ENCODE measurements around the gene LST1. TPM values are rescaled to one million over a fixed set of nuclear protein-coding genes. Genes with fewer than 3 reads are reported as not detected.

LST1 gene
- total and polyA plus RNA-seq, 11 donors, result 1.6 to 58.0 (median 3.7) TPM; not detected in 1

GRCh38 chr6:31581434-31582229, 4.4 kb upstream of the LST1 start:
- peak in 3 of 4 donors; percentile 24 to 47 (median 36) for ATAC-seq
- peak in 1 of 5 donors; percentile 33 for DNase-seq
- WGBS, 4 donors, result 23 to 36% (median 27%) methylated on average over 18 to 21 of the region's 21 CpGs

GRCh38 chr6:31582230-31582643, 3.8 kb upstream of the LST1 start, which contains the start of gene LTB:
Gene LTB (minus strand): TSS chr6:31582424. CDS start chr6:31582417, 7 bp downstream.
- Histone ChIP-seq H3K27ac (peak within 1 kb of the TSS; percentile 71 to 95 (median 85)), H3K27me3 (no peaks in the 10 kb centered on the region), H3K4me3 (peak within 1 kb of the TSS; percentile 67 to 98 (median 84)), H3K4me1 (peaks cover 0 to 83% (median 16%) of the 10 kb centered on the region in 12 donors), H3K36me3 (peaks cover 0 to 6% (median 0%) of the 10 kb centered on the region in 9 donors), H3K9me3 (no peaks in the 10 kb centered on the region)
- peak in 1 of 5 donors; percentile 32 for DNase-seq
- ATAC-seq, result no peak
- 60 to 100% (median 71%) methylated on average over 1 to 3 of the region's 3 CpGs for WGBS, 4 donors
- intact Hi-C loops (cut with DNase I), result loop anchor here in 7 of 10 donors (2.0 to 5.0 kb wide), 2 partner anchors 15 to 35 kb away; partner anchors contain the start of genes ATP6V1G2 (in 7 of the 7) and NFKBIL1 (in 7 of the 7)
- TF ChIP-seq CTCF (IDR thresholded peaks at IDR 0.05), result no peak
- TF ChIP-seq POLR2A (IDR thresholded peaks at IDR 0.05), result no peak

More at GRCh38 chr6:31581434-31582229, 4.4 kb upstream of the LST1 start:
- TF ChIP-seq CTCF (IDR thresholded peaks at IDR 0.05) (no peak), POLR2A (IDR thresholded peaks at IDR 0.05) (no peak)
- H3K9me3 ChIP-seq, result no peaks in the 10 kb centered on the region
- peaks cover 0 to 10% (median 0%) of the 10 kb centered on the region in 9 donors for H3K36me3 ChIP-seq
- intact Hi-C loops (cut with DNase I), result loop anchor here (1.0 to 5.0 kb wide), 7 partner anchors 15 to 35 kb away; partner anchors contain the start of genes ATP6V1G2 (in 9 of the 10) and NFKBIL1 (in 9 of the 10)
- H3K4me1 ChIP-seq, result peaks cover 0 to 83% (median 16%) of the 10 kb centered on the region in 12 donors
- H3K4me3 ChIP-seq, result peak overlapping the region; percentile 67 to 98 (median 84)
- H3K27me3 ChIP-seq, result no peaks in the 10 kb centered on the region
- peak overlapping the region; percentile 71 to 95 (median 85) for H3K27ac ChIP-seq

- WGBS, 4 donors, result 65 to 77% (median 72%) methylated on average over 2 of the region's 2 CpGs
- intact Hi-C loops (cut with DNase I), result no loop called here
- H3K4me3 ChIP-seq, result no peak overlapping the region
These were observed 586 bp upstream of the LST1 start for GRCh38 chr6:31585491-31585890.

More at GRCh38 chr6:31585491-31585890, 586 bp upstream of the LST1 start:
- H3K4me1 ChIP-seq, result peaks cover 0 to 79% (median 14%) of the 10 kb centered on the region in 12 donors
- no peak for ATAC-seq
- no peaks in the 10 kb centered on the region for H3K27me3 ChIP-seq
- H3K36me3 ChIP-seq, result no peaks in the 10 kb centered on the region
- no peak for DNase-seq
- no peaks in the 10 kb centered on the region for H3K9me3 ChIP-seq
- peak overlapping the region in 5 of 12 donors; percentile 1 to 86 (median 20) for H3K27ac ChIP-seq
- TF ChIP-seq CTCF (IDR thresholded peaks at IDR 0.05), result peak in 3 of 12 donors; percentile 5 to 29 (median 14)
- no peak for TF ChIP-seq POLR2A (IDR thresholded peaks at IDR 0.05)
